OCI-LY1 (cell line): ENCODE results near the gene FRMD1.

Source experiments
- CTCF ChIP-seq: fragments of 200-600 bp; sonication (generic), shearing (Covaris generic); IDR thresholded peaks from 2 replicates; pipeline ENCODE4 v1.5.1; 2017; ENCODE audit warnings: mild to moderate bottlenecking, antibody characterized with exemption, low read length, moderate library complexity, mixed read lengths
- EZH2 ChIP-seq: fragments of 200-600 bp; sonication (generic), shearing (Covaris generic); IDR thresholded peaks from 2 replicates; pipeline ENCODE4 v1.8.0; 2017; ENCODE audit warnings: borderline replicate concordance, mixed run types, mild to moderate bottlenecking, antibody characterized with exemption, low read length, moderate library complexity, mixed read lengths

DNA sequence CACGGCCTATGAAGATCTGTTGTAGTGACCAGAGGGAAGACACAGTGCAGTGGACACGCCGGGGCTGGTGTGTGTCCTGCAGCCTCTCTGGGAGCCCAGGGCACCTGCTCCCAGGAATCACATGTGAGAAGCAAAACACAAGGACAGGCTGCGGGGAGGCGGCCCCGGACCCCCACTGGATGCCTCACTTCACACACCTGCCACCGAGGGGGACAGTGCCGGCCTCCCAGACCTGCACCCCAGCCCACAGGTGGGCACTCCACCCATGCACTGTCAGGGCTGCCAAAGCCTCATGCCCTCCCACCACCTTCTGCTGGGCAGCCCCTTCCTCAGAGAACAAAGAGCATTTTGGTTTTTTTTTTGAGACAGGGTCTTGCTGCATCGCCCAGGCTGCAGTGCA is 27.4 kb downstream of the FRMD1 start:
- no peak for TF ChIP-seq CTCF
- no peak for TF ChIP-seq EZH2
